GM06990 (cell line): ENCODE data around the gene SPNS3.
A peak's percentile ranks its signal among the peaks of the same experiment; 100 is the strongest.

Experiments
- DNase-seq: peaks from one replicate; pipeline ENCODE4 v3.0.0-alpha.2; 2011; ENCODE audit not compliant: insufficient read length; ENCODE audit errors: extremely low read depth
- H3K27me3 ChIP-seq: replicated peaks from 2 replicates; pipeline ENCODE4 v1.6.0; 2011; ENCODE audit warnings: low read length; ENCODE audit not compliant: control insufficient read depth, insufficient read depth
- H3K36me3 ChIP-seq: 2 replicates; pipeline ENCODE4 v1.5.1; 2011; ENCODE audit warnings: low read length; ENCODE audit not compliant: control insufficient read depth, insufficient read depth
- H3K4me3 ChIP-seq: replicated peaks from 2 replicates; pipeline ENCODE4 v1.5.1; 2011; ENCODE audit warnings: low read depth, mild to moderate bottlenecking, control low read depth, low read length
- TF ChIP-seq, protein P1 (sequence below): IDR thresholded peaks from 2 replicates; pipeline ENCODE4 v1.5.1; 2011; ENCODE audit warnings: low read length, control low read depth, mild to moderate bottlenecking, inconsistent platforms; ENCODE audit not compliant: insufficient read depth, poor library complexity, severe bottlenecking

The SPNS3 gene

GRCh38 chr17:4406386-4406785 lies 27.4 kb upstream of the SPNS3 start:
- no peak for DNase-seq
- H3K36me3 ChIP-seq, result no peaks in the 10 kb centered on the region
- TF ChIP-seq, protein P1, sequence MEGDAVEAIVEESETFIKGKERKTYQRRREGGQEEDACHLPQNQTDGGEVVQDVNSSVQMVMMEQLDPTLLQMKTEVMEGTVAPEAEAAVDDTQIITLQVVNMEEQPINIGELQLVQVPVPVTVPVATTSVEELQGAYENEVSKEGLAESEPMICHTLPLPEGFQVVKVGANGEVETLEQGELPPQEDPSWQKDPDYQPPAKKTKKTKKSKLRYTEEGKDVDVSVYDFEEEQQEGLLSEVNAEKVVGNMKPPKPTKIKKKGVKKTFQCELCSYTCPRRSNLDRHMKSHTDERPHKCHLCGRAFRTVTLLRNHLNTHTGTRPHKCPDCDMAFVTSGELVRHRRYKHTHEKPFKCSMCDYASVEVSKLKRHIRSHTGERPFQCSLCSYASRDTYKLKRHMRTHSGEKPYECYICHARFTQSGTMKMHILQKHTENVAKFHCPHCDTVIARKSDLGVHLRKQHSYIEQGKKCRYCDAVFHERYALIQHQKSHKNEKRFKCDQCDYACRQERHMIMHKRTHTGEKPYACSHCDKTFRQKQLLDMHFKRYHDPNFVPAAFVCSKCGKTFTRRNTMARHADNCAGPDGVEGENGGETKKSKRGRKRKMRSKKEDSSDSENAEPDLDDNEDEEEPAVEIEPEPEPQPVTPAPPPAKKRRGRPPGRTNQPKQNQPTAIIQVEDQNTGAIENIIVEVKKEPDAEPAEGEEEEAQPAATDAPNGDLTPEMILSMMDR, result peak; percentile 2
- H3K4me3 ChIP-seq, result no peak overlapping the region
- no peaks in the 10 kb centered on the region for H3K27me3 ChIP-seq

DNA sequence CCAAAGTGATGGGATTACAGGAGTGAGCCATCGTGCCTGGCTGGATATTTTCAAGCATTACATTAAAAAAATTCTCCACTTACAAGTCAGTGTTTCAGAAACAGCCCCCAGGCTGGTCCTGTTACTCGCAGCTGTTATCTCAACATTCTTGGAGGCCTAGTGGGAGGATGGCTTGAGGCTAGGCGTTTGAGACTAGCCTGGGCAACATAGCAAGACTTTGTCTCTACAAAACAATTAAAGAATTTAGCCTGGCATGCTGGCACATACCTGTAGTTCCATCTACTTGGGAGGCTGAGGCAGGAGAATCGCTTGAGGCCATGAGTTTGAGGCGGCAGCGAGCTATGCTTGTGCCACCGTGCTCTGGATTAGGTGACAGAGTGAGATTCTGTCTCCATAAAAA lies 26.5 kb upstream of the SPNS3 start:
- Histone ChIP-seq H3K36me3 (no peaks in the 10 kb centered on the region), H3K4me3 (no peak overlapping the region), H3K27me3 (no peaks in the 10 kb centered on the region)
- TF ChIP-seq, protein P1, result no peak
- no peak for DNase-seq

DNA sequence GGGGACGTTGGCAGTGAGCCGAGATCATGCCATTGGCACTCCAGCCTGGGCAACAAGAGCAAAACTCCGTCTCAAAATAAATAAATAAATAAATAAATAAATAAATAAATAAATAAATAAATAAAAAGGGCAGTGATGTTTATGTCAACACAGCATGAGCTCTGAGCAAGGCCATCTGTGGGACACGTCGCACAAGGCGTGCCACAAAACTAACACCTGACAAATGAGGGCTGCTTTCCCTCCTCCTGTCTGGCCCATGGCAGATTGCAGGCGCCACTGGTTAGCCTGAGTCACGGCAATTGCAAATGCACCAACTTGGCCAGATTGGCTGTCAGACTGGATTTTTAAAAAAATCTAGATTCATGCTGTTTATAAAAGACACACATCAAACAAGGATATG lies 25.9 kb upstream of the SPNS3 start:
- Histone ChIP-seq H3K27me3 (no peaks in the 10 kb centered on the region), H3K36me3 (no peaks in the 10 kb centered on the region), H3K4me3 (no peak overlapping the region)
- TF ChIP-seq, protein P1, result no peak
- DNase-seq, result no peak

- Histone ChIP-seq H3K4me3 (no peak overlapping the region), H3K27me3 (no peaks in the 10 kb centered on the region), H3K36me3 (no peaks in the 10 kb centered on the region)
- no peak for DNase-seq
- TF ChIP-seq, protein P1, result no peak
Observed at GRCh38 chr17:4409659-4410058, 24.1 kb upstream of the SPNS3 start.

DNA sequence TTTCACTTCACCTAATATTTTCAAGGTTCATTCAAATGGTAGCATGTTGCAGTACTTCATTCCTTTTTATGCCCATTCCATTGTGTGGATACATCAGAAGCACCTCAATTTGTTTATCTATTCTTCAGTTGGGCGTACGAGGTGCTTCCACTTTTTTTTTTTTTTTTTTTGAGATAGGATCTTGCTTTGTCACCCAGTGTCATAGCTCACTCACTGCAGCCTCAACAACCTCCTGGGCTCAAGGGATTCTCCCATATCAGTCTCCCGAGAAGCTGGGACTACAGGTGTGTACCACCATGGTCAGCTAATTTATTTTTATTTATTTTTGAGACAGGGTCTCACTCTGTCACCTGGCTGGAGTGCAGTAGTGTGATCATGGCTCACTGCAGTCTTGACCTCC lies 22.5 kb upstream of the SPNS3 start:
- Histone ChIP-seq H3K27me3 (no peaks in the 10 kb centered on the region), H3K4me3 (no peak overlapping the region), H3K36me3 (no peaks in the 10 kb centered on the region)
- TF ChIP-seq, protein P1, result no peak
- no peak for DNase-seq

DNA sequence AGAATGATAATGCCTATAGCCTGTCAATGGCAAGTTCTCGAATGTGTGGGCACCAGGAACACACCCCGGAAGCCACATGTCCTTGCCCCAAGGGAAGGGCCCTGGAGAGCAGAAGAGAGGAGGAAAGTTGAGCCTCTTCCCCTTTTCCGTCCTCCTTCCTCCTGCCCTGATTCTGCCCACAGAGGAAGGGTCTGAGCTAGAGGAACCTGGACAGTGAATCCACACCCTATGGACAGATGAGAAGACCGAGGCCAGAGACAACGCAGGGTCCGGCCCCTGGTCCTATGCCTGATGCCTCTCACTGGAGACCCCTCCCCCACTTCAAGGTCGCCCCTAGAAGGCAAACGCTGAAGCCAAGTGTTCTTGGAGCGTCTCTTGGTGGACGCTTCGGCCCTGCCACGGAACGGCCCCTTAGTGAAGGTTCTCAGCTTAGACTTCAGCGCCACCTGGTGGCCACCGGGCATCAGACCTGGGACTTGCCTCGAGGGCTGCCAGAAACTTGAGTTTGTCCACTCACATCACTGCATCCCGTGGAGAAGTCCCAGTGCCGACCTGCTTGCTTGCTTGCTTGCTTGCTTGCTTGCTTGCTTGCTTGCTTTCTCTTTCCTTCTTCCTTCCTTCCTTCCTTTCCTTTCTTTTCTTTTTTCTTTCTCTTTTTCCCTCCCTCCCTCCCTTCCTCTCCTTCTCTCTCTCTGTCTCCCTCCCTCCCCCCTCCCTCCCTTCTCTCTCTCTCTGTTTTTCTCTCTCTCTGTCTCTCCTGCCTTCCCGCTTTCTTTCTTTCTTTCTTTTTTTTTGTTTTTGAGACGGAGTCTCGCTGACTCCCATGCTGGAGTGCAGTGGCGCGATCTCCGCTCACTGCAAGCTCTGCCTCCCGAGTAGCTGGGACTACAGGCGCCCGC lies 20.6 kb upstream of the SPNS3 start:
- Histone ChIP-seq H3K4me3 (peak overlapping the region; percentile 23; the same call in 1 of the 2 replicates), H3K36me3 (no peaks in the 10 kb centered on the region), H3K27me3 (no peaks in the 10 kb centered on the region)
- TF ChIP-seq, protein P1, result peak; percentile 98
- peak; percentile 84 for DNase-seq
